Right atrium auricular region (tissue), 2 donors: ENCODE data around the gene FRMD1. TPM values are rescaled to one million over a fixed set of nuclear protein-coding genes. Genes with fewer than 3 reads are reported as not detected.

Experiments
- DNase-seq: peaks from one replicate; pipeline ENCODE4 v3.0.0-alpha.2; 2019; ENCODE audit warnings: low spot score
- H3K27ac ChIP-seq, 2 donors: fragments of 200-600 bp; sonication (generic); 1 replicate in 1 of 2; 2 replicates in 1 of 2; pipeline ENCODE4 v1.5.1; 2016 to 2019
- H3K27me3 ChIP-seq, 2 donors: fragments of 200-600 bp; sonication (generic); one replicate each; pipeline versions ENCODE4 v1.5.1 to v1.6.0; 2017 to 2019
- H3K36me3 ChIP-seq: fragments of 200-600 bp; sonication (generic); one replicate; pipeline ENCODE4 v1.5.1; 2016
- H3K4me1 ChIP-seq, 2 donors: fragments of 200-600 bp; sonication (generic); one replicate each; pipeline versions ENCODE4 v1.5.1 to v1.6.0; 2017 to 2019
- H3K4me3 ChIP-seq, 2 donors: fragments of 200-600 bp; sonication (generic); 1 replicate in 1 of 2; 2 replicates in 1 of 2; pipeline ENCODE4 v1.5.1; 2017 to 2019; ENCODE audit warnings: mild to moderate bottlenecking in 1 of 2, moderate library complexity in 1 of 2
- H3K9me3 ChIP-seq, 2 donors: fragments of 200-600 bp; sonication (generic); one replicate each; pipeline ENCODE4 v1.5.1; 2019
- CTCF ChIP-seq, 2 donors: fragments of 200-600 bp; sonication (generic); IDR thresholded peaks; one replicate each; pipeline ENCODE4 v1.5.1; 2019; ENCODE audit warnings: antibody characterized with exemption in 2 of 2
- total RNA-seq, 2 donors: library from RNA; depleted of rRNA; stranded (reverse); fragments of >200 nt; gene quantifications; one replicate each; pipeline ENCODE4 v1.1.0, GENCODE V29; 2016

Gene FRMD1
- total RNA-seq, 2 donors from 2014 or later = 0.08 TPM; not detected in 1

GRCh38 chr6:168050881-168051586 is 28.0 kb downstream of the FRMD1 start:
- Histone ChIP-seq H3K27ac (no peak overlapping the region), H3K27me3 (no peaks in the 10 kb centered on the region), H3K9me3 (no peaks in the 10 kb centered on the region), H3K4me3 (no peak overlapping the region), H3K36me3 (no peaks in the 10 kb centered on the region), H3K4me1 (peaks cover 0 to 29% of the 10 kb centered on the region in 2 donors)
- no peak for DNase-seq
- TF ChIP-seq CTCF (IDR thresholded peaks at IDR 0.05) = no peak

- no peaks in the 10 kb centered on the region for H3K36me3 ChIP-seq
- no peak for DNase-seq
- H3K4me1 ChIP-seq = peaks cover 0 to 27% of the 10 kb centered on the region in 2 donors
- H3K4me3 ChIP-seq = no peak overlapping the region
- TF ChIP-seq CTCF (IDR thresholded peaks at IDR 0.05) = no peak
- H3K9me3 ChIP-seq = no peaks in the 10 kb centered on the region
- H3K27ac ChIP-seq = no peak overlapping the region
- no peaks in the 10 kb centered on the region for H3K27me3 ChIP-seq
These were observed 28.7 kb downstream of the FRMD1 start for GRCh38 chr6:168050225-168050880.

GRCh38 chr6:168049706-168050224 is 29.2 kb downstream of the FRMD1 start:
- no peak for DNase-seq
- Histone ChIP-seq H3K27ac (no peak overlapping the region), H3K4me3 (no peak overlapping the region), H3K9me3 (no peaks in the 10 kb centered on the region), H3K4me1 (peaks cover 0 to 21% of the 10 kb centered on the region in 2 donors), H3K27me3 (no peaks in the 10 kb centered on the region), H3K36me3 (no peaks in the 10 kb centered on the region)
- TF ChIP-seq CTCF (IDR thresholded peaks at IDR 0.05) = no peak

GRCh38 chr6:168049277-168049676 is 29.7 kb downstream of the FRMD1 start:
- Histone ChIP-seq H3K36me3 (no peaks in the 10 kb centered on the region), H3K9me3 (no peaks in the 10 kb centered on the region), H3K27me3 (no peaks in the 10 kb centered on the region), H3K4me1 (peaks cover 0 to 17% of the 10 kb centered on the region in 2 donors), H3K27ac (no peak overlapping the region), H3K4me3 (no peak overlapping the region)
- TF ChIP-seq CTCF (IDR thresholded peaks at IDR 0.05) = no peak
- no peak for DNase-seq

- H3K4me1 ChIP-seq = peaks cover 0 to 11% of the 10 kb centered on the region in 2 donors
- H3K9me3 ChIP-seq = no peaks in the 10 kb centered on the region
- H3K27me3 ChIP-seq = no peaks in the 10 kb centered on the region
- no peak for TF ChIP-seq CTCF (IDR thresholded peaks at IDR 0.05)
- no peak overlapping the region for H3K27ac ChIP-seq
- DNase-seq = no peak
- H3K4me3 ChIP-seq = no peak overlapping the region
- H3K36me3 ChIP-seq = no peaks in the 10 kb centered on the region
These were observed 30.3 kb downstream of the FRMD1 start for GRCh38 chr6:168048724-168049025.
